GM18498 (cell line): Measurements from ENCODE around the gene RRP12.
"Not testable (repeated sequence)": the region's sequence is repeated elsewhere in the genome, so short reads cannot be mapped to it uniquely, and the experiment has no call there.

ENCODE experiments used
- ATAC-seq: cut with Tn5 transposase; IDR thresholded peaks from one replicate; pipeline ENCODE4 v1.9.1; 2021; ENCODE audit warnings: mild to moderate bottlenecking, moderate library complexity; ENCODE audit not compliant: unreplicated experiment

RRP12 gene

DNA sequence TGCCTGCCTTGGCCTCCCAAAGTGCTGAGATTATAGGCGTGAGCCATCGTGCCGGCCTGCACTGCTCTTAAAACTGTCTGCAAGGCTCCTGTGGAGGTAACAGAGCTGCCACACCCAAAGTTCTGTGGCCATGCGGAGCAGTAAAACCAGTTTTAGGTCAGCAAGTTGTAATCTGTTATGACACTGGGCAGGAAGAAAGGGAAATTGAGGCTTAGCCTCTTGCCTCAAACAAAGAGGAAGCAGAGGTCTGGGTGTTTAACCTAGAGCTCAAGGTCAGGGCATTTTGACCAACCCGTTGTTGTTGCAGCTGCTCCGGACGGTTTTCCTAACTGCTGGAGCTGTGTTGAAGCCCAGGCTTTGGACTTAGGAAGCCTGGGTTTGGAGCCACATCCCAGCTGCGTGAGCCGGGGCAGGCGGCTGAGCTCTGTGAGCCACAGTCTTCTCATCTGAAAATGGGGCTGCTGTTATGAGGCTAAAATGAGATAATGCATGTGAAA is 7.4 kb upstream of the RRP12 start:
- ATAC-seq: no peak

GRCh38 chr10:97407952-97408248 is 6.8 kb upstream of the RRP12 start:
- ATAC-seq: no peak

GRCh38 chr10:97407211-97407951 is 6.2 kb upstream of the RRP12 start:
- peak; percentile 91 for ATAC-seq

DNA sequence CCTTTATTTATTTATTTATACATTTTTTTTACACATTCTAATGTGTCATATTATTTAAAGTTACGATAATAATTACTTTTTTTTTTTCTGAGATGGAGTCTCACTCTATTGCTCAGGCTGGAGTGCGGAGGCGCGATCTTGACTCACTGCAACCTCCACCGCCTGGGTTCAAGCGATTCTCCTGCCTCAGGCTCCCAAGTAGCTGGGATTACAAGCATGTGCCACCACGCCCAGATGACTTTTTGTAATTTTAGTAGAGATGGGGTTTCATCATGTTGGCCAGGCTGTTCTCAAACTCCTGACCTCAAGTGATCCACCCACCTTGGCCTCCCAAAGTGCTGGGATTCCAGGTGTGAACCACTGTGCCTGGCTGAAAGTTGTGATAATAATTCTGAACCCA is 5.3 kb upstream of the RRP12 start:
- not testable (repeated sequence) for ATAC-seq

DNA sequence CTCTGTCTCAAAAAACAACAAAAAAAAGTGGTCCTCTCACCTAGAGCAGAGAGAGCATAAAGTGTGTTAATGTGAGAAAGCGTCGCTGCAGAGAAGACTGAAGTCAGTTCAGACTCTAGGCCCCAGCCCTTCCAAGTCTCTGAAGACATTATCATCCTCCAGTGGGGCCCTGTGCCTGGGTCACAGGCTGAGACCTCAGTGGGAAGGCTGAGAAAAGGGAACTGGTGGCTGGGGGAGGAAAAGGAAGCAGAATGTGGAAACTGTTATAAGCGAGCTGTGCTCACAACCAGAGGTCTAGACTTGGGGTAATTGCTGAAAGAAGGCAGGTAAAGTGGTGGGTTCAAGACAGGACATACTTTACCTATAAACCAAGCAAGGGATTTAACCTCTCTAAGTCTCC is 4.9 kb upstream of the RRP12 start:
- no peak for ATAC-seq

DNA sequence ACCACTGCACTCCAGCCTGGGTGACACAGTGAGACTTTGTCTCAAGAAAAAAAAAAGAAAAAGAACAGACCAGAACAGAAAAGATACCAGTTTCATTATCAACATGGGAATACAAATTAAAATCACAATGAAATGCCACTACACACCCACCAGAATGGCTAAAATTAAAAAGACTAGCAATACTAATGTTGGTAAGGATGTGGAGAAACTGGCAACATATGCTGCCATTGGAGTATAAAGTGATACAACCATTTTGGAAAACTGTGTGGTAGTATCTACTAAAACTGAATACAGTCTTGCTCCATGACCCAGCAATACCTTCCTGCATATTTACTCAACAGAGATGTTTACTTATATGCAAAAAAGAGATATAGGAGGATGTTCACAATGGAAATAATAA is 2.9 kb upstream of the RRP12 start:
- ATAC-seq: no peak

GRCh38 chr10:97401455-97401919 is 347 bp upstream of the RRP12 start:
- no peak for ATAC-seq

- ATAC-seq: no peak
Measured at GRCh38 chr10:97399843-97400545, 1.1 kb downstream of the RRP12 start.

DNA sequence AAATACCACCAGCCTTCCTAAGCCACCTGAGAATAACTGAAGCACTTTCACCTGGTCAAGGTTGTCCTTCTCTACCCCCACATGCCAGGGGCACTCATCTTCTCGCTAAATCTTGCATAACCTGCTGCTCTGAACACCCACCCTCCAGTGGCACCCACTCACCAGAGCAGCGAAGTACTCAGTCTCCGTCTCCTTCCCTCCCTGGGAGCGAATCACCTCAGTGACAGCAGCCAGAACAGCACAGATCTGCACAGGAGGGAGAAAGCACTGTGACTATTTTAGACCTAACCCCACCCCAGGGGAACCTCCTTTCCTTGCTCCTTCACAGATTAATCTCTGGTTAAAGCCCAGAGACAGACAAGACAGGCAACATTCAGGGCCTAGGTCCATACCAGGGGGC is 5.1 kb downstream of the RRP12 start:
- no peak for ATAC-seq

GRCh38 chr10:97393034-97393573 is 8.0 kb downstream of the RRP12 start:
- no peak for ATAC-seq

DNA sequence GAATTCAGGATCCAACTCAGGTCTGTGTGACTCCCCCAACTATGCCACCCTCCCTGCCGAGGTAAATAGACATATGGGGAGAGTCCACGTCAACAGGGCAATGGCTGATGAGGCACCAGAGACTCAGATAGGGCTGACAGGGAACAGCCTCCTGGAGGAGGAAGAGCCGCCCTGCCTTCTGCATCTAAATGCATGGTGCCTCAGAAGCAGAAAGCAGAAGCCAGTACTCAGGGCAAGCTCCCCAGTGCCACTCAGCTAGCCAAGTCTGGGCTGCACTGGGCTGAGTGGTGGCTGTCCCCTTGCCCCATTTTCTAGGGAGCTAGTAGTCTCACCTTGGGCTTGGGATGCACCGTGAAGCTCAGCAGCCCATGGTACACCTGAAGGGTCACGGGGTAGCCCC is 11.0 kb downstream of the RRP12 start:
- ATAC-seq: no peak

GRCh38 chr10:97388152-97388551 is 13.0 kb downstream of the RRP12 start:
- no peak for ATAC-seq

- no peak for ATAC-seq
Measured at GRCh38 chr10:97385565-97385964, 15.6 kb downstream of the RRP12 start.

DNA sequence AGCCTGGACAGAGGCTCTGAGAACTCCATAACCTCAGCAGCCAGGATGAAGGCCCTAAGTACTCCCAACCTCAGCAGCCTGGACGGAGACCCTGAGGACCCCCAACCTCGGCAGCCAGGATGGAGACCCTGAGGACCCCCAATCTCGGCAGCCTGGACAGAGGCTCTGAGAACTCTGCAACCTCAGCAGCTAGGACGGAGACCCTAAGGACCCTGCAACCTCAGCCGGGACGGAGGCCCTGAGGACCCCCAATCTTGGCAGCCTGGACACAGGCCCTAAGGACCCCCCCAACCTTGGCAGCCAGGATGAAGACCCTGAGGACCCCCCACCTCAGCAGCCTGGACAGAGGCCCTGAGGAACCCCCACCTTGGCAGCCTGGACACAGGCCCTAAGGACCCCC is 16.5 kb downstream of the RRP12 start:
- no peak for ATAC-seq

DNA sequence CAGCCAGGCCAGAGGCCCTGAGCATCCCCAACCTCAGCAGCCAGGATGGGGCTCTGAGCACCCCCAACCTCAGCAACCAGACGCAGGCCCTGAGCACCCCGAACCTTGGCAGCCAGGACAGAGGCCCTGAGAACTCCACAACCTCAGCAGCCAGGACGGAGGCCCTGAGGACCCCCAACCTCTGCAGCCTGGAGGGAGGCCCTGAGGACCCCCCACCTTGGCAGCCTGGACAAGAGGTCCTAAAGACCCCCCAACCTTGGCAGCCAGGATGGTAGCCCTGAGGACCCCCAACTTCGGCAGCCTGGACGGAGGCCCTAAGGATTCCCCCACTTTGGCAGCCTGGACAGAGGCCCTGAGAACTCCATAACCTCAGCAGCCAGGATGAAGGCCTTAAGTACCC is 17.0 kb downstream of the RRP12 start:
- no peak for ATAC-seq

DNA sequence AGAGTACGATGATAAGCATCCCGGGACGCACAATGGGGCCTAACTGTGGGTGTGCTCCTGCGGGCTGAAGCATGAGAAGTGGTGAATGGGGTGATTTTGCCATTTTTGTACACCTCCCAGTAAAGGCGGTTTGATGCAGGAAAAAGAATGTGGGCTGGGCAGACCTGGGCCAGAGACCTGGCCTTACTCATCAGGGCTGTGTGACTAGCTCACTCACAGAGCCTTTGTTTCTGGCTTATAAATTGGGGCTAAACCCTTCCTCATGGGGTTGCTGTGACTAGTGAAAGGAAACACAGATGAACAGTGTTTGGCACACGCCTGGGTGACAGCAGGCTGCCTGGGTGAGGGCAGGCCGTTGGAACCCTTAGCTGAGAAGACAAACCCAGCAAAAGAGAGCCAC is 18.0 kb downstream of the RRP12 start:
- no peak for ATAC-seq

GRCh38 chr10:97381626-97382025 is 19.5 kb downstream of the RRP12 start:
- no peak for ATAC-seq

GRCh38 chr10:97380516-97380915 is 20.6 kb downstream of the RRP12 start:
- no peak for ATAC-seq

GRCh38 chr10:97378933-97379921 is 21.9 kb downstream of the RRP12 start:
- ATAC-seq: no peak

DNA sequence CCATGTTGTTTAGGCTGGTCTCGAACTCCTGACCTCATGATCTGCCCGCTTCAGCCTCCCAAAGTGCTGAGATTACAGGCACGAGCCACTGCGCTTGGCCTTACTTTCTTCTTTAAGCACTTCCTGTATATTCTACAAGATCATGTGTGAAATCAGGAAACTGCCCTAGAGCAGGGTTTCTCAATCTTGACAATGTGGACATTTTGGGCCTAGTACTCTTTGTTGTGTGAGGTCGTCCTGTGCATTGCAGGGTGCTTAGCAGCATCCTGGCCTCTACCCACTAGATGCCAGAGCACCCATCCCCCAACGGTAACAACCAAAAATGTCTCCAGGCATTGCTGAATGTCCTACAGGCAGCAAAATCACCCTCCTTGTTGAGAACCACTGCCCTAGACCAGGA is 24.7 kb downstream of the RRP12 start:
- no peak for ATAC-seq

- no peak for ATAC-seq
Measured at GRCh38 chr10:97373456-97373855, 27.7 kb downstream of the RRP12 start.
